K562 (cell line): ENCODE results near the gene METTL8. TPM values are rescaled to one million over a fixed set of nuclear protein-coding genes. Genes with fewer than 3 reads are reported as not detected.

Source experiments
- ATAC-seq: fragments of 200-7000 bp; cut with Tn5 transposase; 3 replicates; pipeline ENCODE4 v1.9.1; 2020; ENCODE audit warnings: moderate library complexity
- BruUV-seq: library from RNA; stranded (reverse); fragments of 400-500 nt; replicated peaks from 2 replicates; lab custom pipeline; 2021; lab: Mats Ljungman, UMichigan
- CTCF ChIA-PET: fragments of 300-600 bp; formaldehyde crosslinking; extraction: SDS; loops from one replicate; lab custom pipeline; 2021; ENCODE audit warnings: low intra/inter-chr PET ratio; lab: Yijun Ruan, JAX
- POLR2A ChIA-PET: fragments of 300-600, 350-650 bp; sonication (Branson Sonifier 250); formaldehyde crosslinking; extraction: SDS; loops from one replicate; lab custom pipeline; 2021; ENCODE audit warnings: antibody characterized with exemption, inconsistent platforms; lab: Yijun Ruan, JAX
- DNase-seq, 4 experiments: peaks; one replicate each; pipeline versions ENCODE4 v3.0.0 to v3.0.0-alpha.2; 2011 to 2018; ENCODE audit warnings: low spot score in 3 of 4, mixed read lengths in 3 of 4; ENCODE audit errors: extremely low read depth in 1 of 4
- FAIRE-seq: peaks from 2 replicates; lab custom pipeline; 2011; peaks lifted over from hg19 to GRCh38; lab: Jason Lieb, UNC
- H2AFZ ChIP-seq: 2 replicates; pipeline ENCODE4 v1.6.0; 2011; ENCODE audit warnings: low read depth, low read length, control low read depth, inconsistent platforms
- H3K27ac ChIP-seq: fragments of 200-600 bp; 3 replicates; pipeline ENCODE4 v1.8.0; 2011; ENCODE audit warnings: low read depth, mild to moderate bottlenecking, control low read depth, inconsistent platforms, low read length, moderate library complexity, mixed read lengths; ENCODE audit errors: extremely low read depth
- H3K27me3 ChIP-seq, 2 experiments: fragments of 300-600 bp in 1 of 2; 2 replicates in 1 of 2; 3 replicates in 1 of 2; pipeline versions ENCODE4 v1.6.0 to v1.8.0; 2011; ENCODE audit warnings: inconsistent platforms in 2 of 2, low read length in 2 of 2, mild to moderate bottlenecking in 1 of 2, mixed read lengths in 1 of 2, moderate library complexity in 1 of 2; ENCODE audit not compliant: control insufficient read depth in 2 of 2, insufficient read depth in 2 of 2
- H3K36me3 ChIP-seq: fragments of 300-600 bp; 3 replicates; pipeline ENCODE4 v1.8.0; 2011; ENCODE audit warnings: mild to moderate bottlenecking, low read length, inconsistent platforms; ENCODE audit not compliant: control insufficient read depth, insufficient read depth
- H3K4me1 ChIP-seq, 2 experiments: fragments of 200-600 bp in 1 of 2; replicated peaks in 1 of 2; 2 replicates in 1 of 2; 3 replicates in 1 of 2; pipeline versions ENCODE4 v1.5.1 to v1.8.0; 2011; ENCODE audit warnings: inconsistent platforms in 2 of 2, low read length in 2 of 2, mild to moderate bottlenecking in 1 of 2, mixed read lengths in 1 of 2, moderate library complexity in 1 of 2; ENCODE audit not compliant: control insufficient read depth in 2 of 2, insufficient read depth in 2 of 2
- H3K4me2 ChIP-seq: 2 replicates; pipeline ENCODE4 v1.6.1; 2011; ENCODE audit warnings: low read length, control low read depth, inconsistent platforms, mixed read lengths; ENCODE audit not compliant: insufficient read depth
- H3K4me3 ChIP-seq: fragments of 200-600 bp; sonication (generic), shearing (Covaris generic); 2 replicates; pipeline ENCODE4 v1.5.1; 2016; ENCODE audit warnings: control low read depth, inconsistent platforms
- H3K79me2 ChIP-seq: fragments of 200-600 bp; 3 replicates; pipeline ENCODE4 v1.8.0; 2011; ENCODE audit warnings: low read length, inconsistent platforms; ENCODE audit not compliant: control insufficient read depth, insufficient read depth
- H3K9ac ChIP-seq, 2 experiments: 2 replicates each; pipeline versions ENCODE4 v1.6.0 to v1.6.1; 2011; ENCODE audit warnings: low read depth in 2 of 2, low read length in 2 of 2, control low read depth in 1 of 2, inconsistent platforms in 1 of 2, mild to moderate bottlenecking in 1 of 2, mixed read lengths in 1 of 2; ENCODE audit not compliant: insufficient read depth in 1 of 2
- H3K9me1 ChIP-seq: one replicate; pipeline ENCODE4 v1.6.0; 2011; ENCODE audit warnings: inconsistent platforms, mild to moderate bottlenecking, low read length, moderate library complexity; ENCODE audit not compliant: control insufficient read depth, insufficient read depth
- H3K9me3 ChIP-seq: replicated peaks from 2 replicates; pipeline ENCODE4 v1.5.1; 2011; ENCODE audit warnings: low read depth, low read length, inconsistent platforms; ENCODE audit not compliant: control insufficient read depth, insufficient read depth
- H4K20me1 ChIP-seq: replicated peaks from 2 replicates; pipeline ENCODE4 v1.6.1; 2011; ENCODE audit warnings: low read length, inconsistent platforms, mixed read lengths; ENCODE audit not compliant: control insufficient read depth, insufficient read depth
- ARHGAP35 ChIP-seq: fragments of 450-650 bp; IDR thresholded peaks from 2 replicates; pipeline ENCODE4 v1.6.1; 2018; ENCODE audit not compliant: partially characterized antibody
- ARID1B ChIP-seq: fragments of 450-650 bp; IDR thresholded peaks from 2 replicates; pipeline ENCODE4 v1.6.1; 2016; ENCODE audit warnings: antibody characterized with exemption, mild to moderate bottlenecking, inconsistent platforms
- FOXM1 ChIP-seq, 2 experiments: fragments of 450-650 bp in 1 of 2; sonication (generic) in 1 of 2; formaldehyde crosslinking in 1 of 2; IDR thresholded peaks; 2 replicates each; pipeline versions ENCODE4 v1.6.1 to v1.9.0; 2017 to 2022; ENCODE audit warnings: low read depth in 2 of 2, mild to moderate bottlenecking in 2 of 2, missing genetic modification reagents in 1 of 2, moderate library complexity in 1 of 2
- HIVEP1 ChIP-seq: fragments of 250-450 bp; sonication (Bioruptor Pico); IDR thresholded peaks from 2 replicates; pipeline ENCODE4 v1.4.0; 2020; ENCODE audit warnings: mild to moderate bottlenecking
- SMAD4 ChIP-seq: fragments of 250-450 bp; sonication (Bioruptor Pico); conservative IDR thresholded peaks from 2 replicates; pipeline ENCODE4 v1.8.0; 2021; ENCODE audit warnings: inconsistent platforms, mild to moderate bottlenecking, moderate library complexity
- ZNF146 ChIP-seq: IDR thresholded peaks from one replicate; pipeline ENCODE4 v1.6.1; 2018; ENCODE audit warnings: missing compliant biosample characterization; ENCODE audit not compliant: unreplicated experiment
- WGBS: fragments of 100-300 bp; shearing (Covaris generic); methylation state at CpG from one replicate; pipeline ENCODE4 v1.1.6; 2016; ENCODE audit warnings: low coverage, mixed read lengths; ENCODE audit not compliant: insufficient coverage; ENCODE audit errors: missing lambda C conversion rate; 5-methylcytosine and 5-hydroxymethylcytosine counted together
- in situ Hi-C: fragments of 300-500 bp; cut with MboI; formaldehyde crosslinking; loops from 4 replicates; pipeline ENCODE4 v1.15.0; 2018; ENCODE audit warnings: inconsistent platforms, mixed read lengths
- intact Hi-C: fragments of 100-400 bp; cut with micrococcal nuclease; formaldehyde crosslinking; loops from 2 replicates; pipeline ENCODE4 v1.14.2; 2022
- polyA plus RNA-seq, 8 experiments: library from polyadenylated mRNA; depleted of rRNA in 4 of 8; stranded (reverse) in 5 of 8; unstranded in 3 of 8; fragments of >200 nt; fragmentation: Nextera tagmentation in 2 of 8; fragmentation: Illumina TruSeq in 1 of 8; extraction: Ambion mirVana in 2 of 8; extraction: Trizol in 1 of 8; gene quantifications; 2 replicates each; pipeline versions ENCODE4 v1.2.1 to v1.2.3, GENCODE V29; 2011 to 2014; ENCODE audit warnings: inconsistent platforms in 1 of 8, missing spikeins in 1 of 8
- total RNA-seq, 7 experiments: library from RNA; depleted of rRNA in 6 of 7; stranded (reverse); fragments of >200 nt in 6 of 7; fragmentation: Illumina TruSeq in 2 of 7; extraction: Trizol in 2 of 7; gene quantifications; 2 replicates each; pipeline versions ENCODE4 v1.2.1 to v1.2.3, GENCODE V29; 2011 to 2021; ENCODE audit warnings: low replicate concordance in 1 of 7
- TF ChIP-seq, protein P1 (sequence below), 2 experiments: IDR thresholded peaks; 2 replicates each; pipeline ENCODE4 v1.6.1; 2011; ENCODE audit warnings: borderline replicate concordance in 1 of 2, control low read depth in 1 of 2, low read depth in 1 of 2, low read length in 1 of 2, mild to moderate bottlenecking in 1 of 2, mixed read lengths in 1 of 2, moderate library complexity in 1 of 2; ENCODE audit not compliant: insufficient read depth in 1 of 2, insufficient read length in 1 of 2, poor library complexity in 1 of 2, severe bottlenecking in 1 of 2; ENCODE audit errors: extremely low read depth in 1 of 2
- TF ChIP-seq, protein P2 (sequence below): fragments of 250-450 bp; sonication (Bioruptor Pico); IDR thresholded peaks from 2 replicates; pipeline ENCODE4 v1.8.0; 2021; ENCODE audit warnings: moderate library complexity, mild to moderate bottlenecking, inconsistent platforms

The METTL8 gene
- total and polyA plus RNA-seq, 9 of the 15 experiments (the other 6 are each of a cell fraction or from before 2014, with no cell fraction given), result 12.9 to 52.6 (median 33.7) TPM

DNA sequence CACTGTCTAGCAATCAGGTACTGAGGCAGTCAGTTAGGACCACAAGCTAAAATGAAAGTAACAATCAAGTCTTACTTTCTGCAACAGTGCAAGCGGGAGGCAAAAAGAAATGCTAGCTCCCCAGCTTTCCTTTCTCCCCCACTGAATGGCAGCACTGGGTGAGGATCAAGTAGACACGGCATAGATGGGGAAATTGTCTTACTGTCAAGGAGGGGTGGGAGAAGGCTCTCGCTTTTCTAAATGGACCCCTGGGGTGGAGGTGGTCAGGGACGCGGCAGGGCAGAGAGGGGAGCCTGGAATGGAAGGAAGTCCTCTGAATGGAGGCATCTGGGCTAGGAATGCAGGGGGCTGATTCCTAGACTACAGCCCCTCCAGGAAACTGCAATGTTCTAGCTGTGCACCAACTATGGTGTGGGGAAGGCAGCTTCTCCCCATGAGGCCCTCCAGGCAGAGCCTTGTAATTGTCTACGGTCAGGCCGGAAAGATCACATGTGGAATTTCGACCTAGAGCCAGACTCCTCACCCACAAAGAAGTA lies 24.3 kb downstream of the METTL8 start:
- intact Hi-C loops (no loop called here), in situ Hi-C loops (no loop called here)
- CTCF ChIA-PET, result no interaction called here
- H3K9me1 ChIP-seq, result no peaks in the 10 kb centered on the region
- H2AFZ ChIP-seq, result no peak overlapping the region
- TF ChIP-seq HIVEP1 (CRISPR knock-in tag), result no peak
- TF ChIP-seq, protein P1, sequence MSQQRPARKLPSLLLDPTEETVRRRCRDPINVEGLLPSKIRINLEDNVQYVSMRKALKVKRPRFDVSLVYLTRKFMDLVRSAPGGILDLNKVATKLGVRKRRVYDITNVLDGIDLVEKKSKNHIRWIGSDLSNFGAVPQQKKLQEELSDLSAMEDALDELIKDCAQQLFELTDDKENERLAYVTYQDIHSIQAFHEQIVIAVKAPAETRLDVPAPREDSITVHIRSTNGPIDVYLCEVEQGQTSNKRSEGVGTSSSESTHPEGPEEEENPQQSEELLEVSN (IDR thresholded peaks at IDR 0.05; ENCODE audit: borderline replicate concordance in 1 of 2, extremely low read depth in 1 of 2, insufficient read depth in 1 of 2, insufficient read length in 1 of 2, low read depth in 1 of 2, low read length in 1 of 2, poor library complexity in 1 of 2, severe bottlenecking in 1 of 2), result no peak
- TF ChIP-seq, protein P2, sequence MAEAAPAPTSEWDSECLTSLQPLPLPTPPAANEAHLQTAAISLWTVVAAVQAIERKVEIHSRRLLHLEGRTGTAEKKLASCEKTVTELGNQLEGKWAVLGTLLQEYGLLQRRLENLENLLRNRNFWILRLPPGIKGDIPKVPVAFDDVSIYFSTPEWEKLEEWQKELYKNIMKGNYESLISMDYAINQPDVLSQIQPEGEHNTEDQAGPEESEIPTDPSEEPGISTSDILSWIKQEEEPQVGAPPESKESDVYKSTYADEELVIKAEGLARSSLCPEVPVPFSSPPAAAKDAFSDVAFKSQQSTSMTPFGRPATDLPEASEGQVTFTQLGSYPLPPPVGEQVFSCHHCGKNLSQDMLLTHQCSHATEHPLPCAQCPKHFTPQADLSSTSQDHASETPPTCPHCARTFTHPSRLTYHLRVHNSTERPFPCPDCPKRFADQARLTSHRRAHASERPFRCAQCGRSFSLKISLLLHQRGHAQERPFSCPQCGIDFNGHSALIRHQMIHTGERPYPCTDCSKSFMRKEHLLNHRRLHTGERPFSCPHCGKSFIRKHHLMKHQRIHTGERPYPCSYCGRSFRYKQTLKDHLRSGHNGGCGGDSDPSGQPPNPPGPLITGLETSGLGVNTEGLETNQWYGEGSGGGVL (CRISPR knock-in tag), result no peak
- TF ChIP-seq ARHGAP35, result no peak
- TF ChIP-seq ZNF146, result no peak
- no peak for TF ChIP-seq ARID1B
- no peak for TF ChIP-seq FOXM1 (IDR thresholded peaks at IDR 0.05; ENCODE audit: low read depth)
- TF ChIP-seq FOXM1 (CRISPR knock-in tag; IDR thresholded peaks at IDR 0.05; ENCODE audit: low read depth), result no peak
- no peak for TF ChIP-seq SMAD4 (CRISPR knock-in tag)
- no peaks in the 10 kb centered on the region for H4K20me1 ChIP-seq
- H3K79me2 ChIP-seq, result peaks cover 22% of the 10 kb centered on the region; the same call in 2 of the 3 replicates
- no peaks in the 10 kb centered on the region for H3K9me3 ChIP-seq
- FAIRE-seq (no peak), ATAC-seq (no peak), DNase-seq (no peak)
- H3K27me3 ChIP-seq, result no peaks in the 10 kb centered on the region
- H3K4me1 ChIP-seq, result peaks cover 0 to 2% of the 10 kb centered on the region in 2 experiments; a peak in 1 of 5 replicates
- POLR2A ChIA-PET, result interaction anchor here (1.0 to 1.5 kb wide), 2 partner anchors 16 to 249 kb away, joined by 4 to 5 read pairs; no protein-coding TSS in a partner anchor
- peak overlapping the region in 1 of 2 experiments; percentile 35; a peak in 1 of 4 replicates for H3K9ac ChIP-seq
- H3K36me3 ChIP-seq, result 0 out of 3 replicates have a peak, but pooled peaks cover 2% of the 10 kb centered on the region
- WGBS, result 81% methylated on average over 8 of the region's 8 CpGs
- no peak overlapping the region for H3K27ac ChIP-seq
- no peak overlapping the region for H3K4me2 ChIP-seq
- no peak overlapping the region for H3K4me3 ChIP-seq
- BruUV-seq, result no TSS peak
